Superior temporal gyrus (tissue), 1 donor: ENCODE measurements around the gene FMN1.
"Not testable (repeated sequence)": the region's sequence is repeated elsewhere in the genome, so short reads cannot be mapped to it uniquely, and the experiment has no call there.

Experiments
- DNase-seq: peaks from one replicate; pipeline ENCODE4 v3.0.0-alpha.2; 2016; ENCODE audit errors: extremely low spot score

The FMN1 gene

GRCh38 chr15:33089878-33090757 is 104.4 kb downstream of the FMN1 start:
- no peak for DNase-seq

GRCh38 chr15:33089165-33089877 is 105.2 kb downstream of the FMN1 start:
- DNase-seq: no peak

- peak; percentile 82 for DNase-seq
These were observed 107.9 kb downstream of the FMN1 start for GRCh38 chr15:33086500-33087121.

- no peak for DNase-seq
These were observed 109.9 kb downstream of the FMN1 start for GRCh38 chr15:33084661-33085060.

GRCh38 chr15:33083232-33084081 is 111.1 kb downstream of the FMN1 start:
- DNase-seq: no peak

GRCh38 chr15:33080006-33080405 is 114.5 kb downstream of the FMN1 start:
- DNase-seq: no peak

GRCh38 chr15:33078607-33079006 is 115.9 kb downstream of the FMN1 start:
- DNase-seq: no peak

- no peak for DNase-seq
These were observed 117.6 kb downstream of the FMN1 start for GRCh38 chr15:33076937-33077336.

GRCh38 chr15:33074942-33075341 is 119.6 kb downstream of the FMN1 start:
- DNase-seq: no peak

GRCh38 chr15:33074212-33074611 is 120.3 kb downstream of the FMN1 start:
- no peak for DNase-seq

- DNase-seq: no peak
These were observed 123.1 kb downstream of the FMN1 start for GRCh38 chr15:33071451-33071850.

- not testable (repeated sequence) for DNase-seq
These were observed 124.6 kb downstream of the FMN1 start for GRCh38 chr15:33069903-33070302.

- no peak for DNase-seq
These were observed 125.4 kb downstream of the FMN1 start for GRCh38 chr15:33069161-33069560.

- DNase-seq: no peak
These were observed 126.0 kb downstream of the FMN1 start for GRCh38 chr15:33068511-33068990.

GRCh38 chr15:33068007-33068481 is 126.5 kb downstream of the FMN1 start:
- no peak for DNase-seq

GRCh38 chr15:33067456-33067855 is 127.1 kb downstream of the FMN1 start:
- no peak for DNase-seq

- no peak for DNase-seq
These were observed 127.9 kb downstream of the FMN1 start for GRCh38 chr15:33066584-33066983.

GRCh38 chr15:33064878-33065277 is 129.6 kb downstream of the FMN1 start:
- no peak for DNase-seq

- DNase-seq: no peak
These were observed 135.3 kb downstream of the FMN1 start for GRCh38 chr15:33059184-33059583.

- DNase-seq: no peak
These were observed 136.7 kb downstream of the FMN1 start for GRCh38 chr15:33057845-33058244.

- no peak for DNase-seq
These were observed 138.6 kb downstream of the FMN1 start for GRCh38 chr15:33055962-33056361.
